ENCODE measurements around the gene CASZ1.

DNA sequence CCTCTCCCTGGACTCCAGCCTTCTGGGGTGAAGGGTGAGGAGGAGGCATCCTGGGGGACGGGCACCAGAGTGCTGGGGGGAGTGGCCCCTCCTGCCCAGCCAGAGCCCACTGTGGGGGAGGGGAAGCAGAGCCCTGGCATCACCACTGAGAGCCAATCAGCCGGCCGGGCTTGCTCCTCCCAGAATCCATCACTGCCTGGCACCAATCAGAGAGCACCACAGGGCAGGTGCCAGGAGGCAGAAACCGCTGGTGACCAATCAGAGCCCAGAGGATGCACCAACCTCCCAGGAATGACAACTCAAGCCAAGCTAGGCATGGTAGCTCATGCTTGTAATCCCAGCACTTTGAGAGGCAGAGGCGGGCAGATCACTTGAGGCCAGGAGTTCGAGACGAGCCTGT is 27.9 kb downstream of the CASZ1 start:
- TF ChIP-seq POLR2A (IDR thresholded peaks at IDR 0.05) = no peak
- TF ChIP-seq, protein P1, sequence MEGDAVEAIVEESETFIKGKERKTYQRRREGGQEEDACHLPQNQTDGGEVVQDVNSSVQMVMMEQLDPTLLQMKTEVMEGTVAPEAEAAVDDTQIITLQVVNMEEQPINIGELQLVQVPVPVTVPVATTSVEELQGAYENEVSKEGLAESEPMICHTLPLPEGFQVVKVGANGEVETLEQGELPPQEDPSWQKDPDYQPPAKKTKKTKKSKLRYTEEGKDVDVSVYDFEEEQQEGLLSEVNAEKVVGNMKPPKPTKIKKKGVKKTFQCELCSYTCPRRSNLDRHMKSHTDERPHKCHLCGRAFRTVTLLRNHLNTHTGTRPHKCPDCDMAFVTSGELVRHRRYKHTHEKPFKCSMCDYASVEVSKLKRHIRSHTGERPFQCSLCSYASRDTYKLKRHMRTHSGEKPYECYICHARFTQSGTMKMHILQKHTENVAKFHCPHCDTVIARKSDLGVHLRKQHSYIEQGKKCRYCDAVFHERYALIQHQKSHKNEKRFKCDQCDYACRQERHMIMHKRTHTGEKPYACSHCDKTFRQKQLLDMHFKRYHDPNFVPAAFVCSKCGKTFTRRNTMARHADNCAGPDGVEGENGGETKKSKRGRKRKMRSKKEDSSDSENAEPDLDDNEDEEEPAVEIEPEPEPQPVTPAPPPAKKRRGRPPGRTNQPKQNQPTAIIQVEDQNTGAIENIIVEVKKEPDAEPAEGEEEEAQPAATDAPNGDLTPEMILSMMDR (IDR thresholded peaks at IDR 0.05) = no peak
- no peak for TF ChIP-seq EP300 (IDR thresholded peaks at IDR 0.05)

All from stomach (tissue), 4 donors.